IMR-90 (cell line): ENCODE data around the gene IL22RA1.

ENCODE experiments used
- CHD1 ChIP-seq: IDR thresholded peaks from 2 replicates; pipeline ENCODE4 v1.6.1; 2012; ENCODE audit warnings: low read depth, low read length, improper control_type of control experiment
- MAZ ChIP-seq: IDR thresholded peaks from 2 replicates; pipeline ENCODE4 v1.6.1; 2012; ENCODE audit warnings: low read depth, mild to moderate bottlenecking, low read length, improper control_type of control experiment, moderate library complexity, borderline replicate concordance
- TF ChIP-seq, protein P1 (sequence below): conservative IDR thresholded peaks from 2 replicates; pipeline ENCODE4 v1.5.1; 2012; ENCODE audit warnings: mild to moderate bottlenecking, low read depth, low read length, improper control_type of control experiment

DNA sequence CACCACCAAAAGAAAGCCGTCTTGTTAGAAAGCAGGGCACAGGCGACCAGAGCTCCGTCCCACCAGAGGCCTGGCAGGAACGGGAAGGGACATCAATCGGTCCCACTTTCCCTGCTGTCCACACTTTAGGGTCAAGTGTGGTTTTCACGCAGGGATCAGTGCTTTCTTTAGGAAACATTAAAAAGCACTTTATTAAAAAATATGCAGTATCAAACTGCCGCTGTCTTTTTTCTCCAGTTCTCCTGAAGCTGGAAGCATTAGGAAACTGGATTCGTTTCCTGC, 43.7 kb upstream of the IL22RA1 start:
- TF ChIP-seq, protein P1, sequence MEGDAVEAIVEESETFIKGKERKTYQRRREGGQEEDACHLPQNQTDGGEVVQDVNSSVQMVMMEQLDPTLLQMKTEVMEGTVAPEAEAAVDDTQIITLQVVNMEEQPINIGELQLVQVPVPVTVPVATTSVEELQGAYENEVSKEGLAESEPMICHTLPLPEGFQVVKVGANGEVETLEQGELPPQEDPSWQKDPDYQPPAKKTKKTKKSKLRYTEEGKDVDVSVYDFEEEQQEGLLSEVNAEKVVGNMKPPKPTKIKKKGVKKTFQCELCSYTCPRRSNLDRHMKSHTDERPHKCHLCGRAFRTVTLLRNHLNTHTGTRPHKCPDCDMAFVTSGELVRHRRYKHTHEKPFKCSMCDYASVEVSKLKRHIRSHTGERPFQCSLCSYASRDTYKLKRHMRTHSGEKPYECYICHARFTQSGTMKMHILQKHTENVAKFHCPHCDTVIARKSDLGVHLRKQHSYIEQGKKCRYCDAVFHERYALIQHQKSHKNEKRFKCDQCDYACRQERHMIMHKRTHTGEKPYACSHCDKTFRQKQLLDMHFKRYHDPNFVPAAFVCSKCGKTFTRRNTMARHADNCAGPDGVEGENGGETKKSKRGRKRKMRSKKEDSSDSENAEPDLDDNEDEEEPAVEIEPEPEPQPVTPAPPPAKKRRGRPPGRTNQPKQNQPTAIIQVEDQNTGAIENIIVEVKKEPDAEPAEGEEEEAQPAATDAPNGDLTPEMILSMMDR: no peak
- no peak for TF ChIP-seq MAZ
- no peak for TF ChIP-seq CHD1
